Ovary (tissue), 9 donors: Measurements from ENCODE around the gene MAMDC4. TPM values are rescaled to one million over a fixed set of nuclear protein-coding genes. Genes with fewer than 3 reads are reported as not detected.

Experiments used
- DNase-seq, 5 donors: peaks; one replicate each; pipeline ENCODE4 v3.0.0-alpha.2; 2019 to 2020
- H3K27ac ChIP-seq, 2 donors: fragments of 200-600 bp; one replicate each; pipeline versions ENCODE4 v1.5.1 to v1.8.0; 2019 to 2022
- H3K27me3 ChIP-seq: fragments of 200-600 bp; one replicate; pipeline ENCODE4 v1.8.0; 2022
- H3K36me3 ChIP-seq: fragments of 200-600 bp; sonication (generic); one replicate; pipeline ENCODE4 v1.5.1; 2019
- H3K4me1 ChIP-seq: one replicate; pipeline ENCODE4 v1.8.1; 2013; ENCODE audit warnings: mild to moderate bottlenecking, moderate library complexity; ENCODE audit not compliant: insufficient read depth
- H3K4me3 ChIP-seq: fragments of 200-600 bp; sonication (generic); one replicate; pipeline ENCODE4 v1.5.1; 2017
- H3K9me3 ChIP-seq, 2 donors: fragments of 200-600 bp in 1 of 2; sonication (generic) in 1 of 2; one replicate each; pipeline versions ENCODE4 v1.5.1 to v1.8.1; 2013 to 2019; ENCODE audit warnings: mild to moderate bottlenecking in 1 of 2, moderate library complexity in 1 of 2
- CTCF ChIP-seq, 3 donors: fragments of 450-650 bp in 2 of 3; fragments of 200-600 bp in 1 of 3; IDR thresholded peaks; one replicate each; pipeline versions ENCODE4 v1.5.1 to v1.8.0; 2016 to 2022; ENCODE audit warnings: antibody characterized with exemption in 3 of 3, mild to moderate bottlenecking in 1 of 3
- EP300 ChIP-seq: sonication (generic); formaldehyde crosslinking; IDR thresholded peaks from one replicate; pipeline ENCODE4 v1.6.1; 2017; ENCODE audit warnings: antibody characterized with exemption
- POLR2A ChIP-seq: fragments of 450-650 bp; IDR thresholded peaks from one replicate; pipeline ENCODE4 v1.6.1; 2017; ENCODE audit warnings: antibody characterized with exemption, mild to moderate bottlenecking, moderate library complexity
- WGBS, 3 donors: extraction: QIAGEN DNeasy Blood & Tissue Kit in 1 of 3; methylation state at CpG; one replicate each; pipeline versions ENCODE4 v1.1.5 to v1.1.7; 2013 to 2017; 5-methylcytosine and 5-hydroxymethylcytosine counted together
- intact Hi-C, 4 donors: fragments of 100-400 bp; cut with DNase I; formaldehyde crosslinking; loops; one replicate each; pipeline versions ENCODE4 v1.11.0 to v1.15.1; 2022 to 2023
- polyA plus RNA-seq, 2 donors: library from polyadenylated mRNA; stranded (reverse); fragments of 200-250 nt in 1 of 2; fragments of 350-450 nt in 1 of 2; fragmentation: Illumina TruSeq in 1 of 2; extraction: RNeasy Lipid Tissue Mini Kit (QIAGEN cat#74804) in 1 of 2; gene quantifications; one replicate each; pipeline ENCODE4 v1.2.3, GENCODE V29; 2013 to 2014
- total RNA-seq, 7 donors: library from RNA; depleted of rRNA in 2 of 7; stranded (reverse); fragments of >200 nt in 2 of 7; fragmentation: NEBNext Ultra II Directional in 3 of 7; extraction: Animal tissue kit (Norgen Biotek cat#: 25700) in 3 of 7; gene quantifications; one replicate each; pipeline versions ENCODE4 v1.1.0 to v1.2.4, GENCODE V29; 2016 to 2023
- donor health status: DM: no; HTN: no; CAD: no; lungs with moderate emphysema.
- donor health status: DM: no; HTN: no; CAD: no.
- donor health status: Bipolar disorder and iron deficiency.
- donor health status: DM: yes; HTN: yes; CAD: no.
- donor health status: DM: no; HTN: no; CAD: no.
- donor health status: DM: yes; HTN: yes; CAD: no.

MAMDC4 gene
- total and polyA plus RNA-seq, 9 donors, result 0.15 to 31.4 (median 2.5) TPM

DNA sequence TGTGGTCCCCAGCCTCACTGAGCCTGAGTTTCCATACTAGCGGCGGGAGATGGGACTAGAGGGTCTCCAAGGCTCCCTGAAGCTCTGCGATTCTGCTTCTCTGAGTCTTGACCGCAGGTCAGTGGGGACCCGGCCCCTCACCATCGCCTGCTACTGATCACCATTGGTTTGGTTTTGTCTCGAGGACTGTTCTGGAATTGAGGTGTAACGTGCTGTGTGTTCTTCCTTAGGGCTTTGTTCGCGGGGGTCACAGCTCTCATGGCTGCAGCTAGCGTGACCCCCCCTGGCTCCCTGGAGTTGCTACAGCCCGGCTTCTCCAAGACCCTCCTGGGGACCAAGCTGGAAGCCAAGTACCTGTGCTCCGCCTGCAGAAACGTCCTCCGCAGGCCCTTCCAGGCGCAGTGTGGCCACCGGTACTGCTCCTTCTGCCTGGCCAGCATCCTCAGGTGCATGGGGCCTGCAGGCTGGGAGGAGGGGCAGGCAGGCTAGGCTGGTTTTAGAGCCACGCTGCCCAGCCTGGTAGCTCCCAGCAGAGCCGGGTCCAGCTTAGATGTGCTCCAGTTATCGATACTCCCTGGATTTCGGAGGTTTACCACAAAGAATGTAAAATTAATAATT lies 46.4 kb downstream of the MAMDC4 start:
- Histone ChIP-seq H3K9me3 (no peaks in the 10 kb centered on the region), H3K36me3 (no peaks in the 10 kb centered on the region), H3K4me3 (no peak overlapping the region), H3K27ac (no peak overlapping the region), H3K27me3 (no peaks in the 10 kb centered on the region), H3K4me1 (peaks cover 4% of the 10 kb centered on the region)
- DNase-seq, result no peak
- no peak for TF ChIP-seq POLR2A
- no peak for TF ChIP-seq EP300
- TF ChIP-seq CTCF (IDR thresholded peaks at IDR 0.05), result no peak
- WGBS, 3 donors, result 89 to 91% (median 89%) methylated on average over 20 to 21 of the region's 21 CpGs
- intact Hi-C loops, result loop anchor here in 1 of 4 donors (5.0 kb wide), 1 partner anchor 34 kb away; no protein-coding TSS in a partner anchor

DNA sequence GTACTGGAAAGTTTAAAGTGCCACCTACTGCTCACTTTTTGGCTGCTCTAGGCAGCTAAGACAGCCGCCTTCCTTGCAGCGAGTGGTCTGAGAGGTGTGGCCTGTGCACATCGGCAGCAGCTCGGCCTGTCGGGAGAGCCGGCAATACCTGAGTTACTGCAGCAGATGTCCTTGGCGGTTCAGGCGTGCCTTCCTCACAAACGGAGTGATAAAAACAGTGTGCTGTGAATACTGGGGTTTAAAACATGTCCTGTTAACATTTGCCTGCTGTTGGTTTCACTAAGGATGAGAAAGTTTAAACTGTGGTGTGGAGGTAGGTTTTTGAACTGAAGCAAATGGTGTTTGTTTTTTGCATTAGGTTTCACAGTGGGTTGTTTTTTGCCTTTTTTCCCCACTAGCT lies 47.0 kb downstream of the MAMDC4 start:
- Histone ChIP-seq H3K4me3 (no peak overlapping the region), H3K4me1 (peaks cover 4% of the 10 kb centered on the region), H3K9me3 (no peaks in the 10 kb centered on the region), H3K27ac (no peak overlapping the region), H3K27me3 (no peaks in the 10 kb centered on the region), H3K36me3 (no peaks in the 10 kb centered on the region)
- intact Hi-C loops, result loop anchor here in 1 of 4 donors (5.0 kb wide), 1 partner anchor 33 kb away; no protein-coding TSS in a partner anchor
- TF ChIP-seq POLR2A, result no peak
- TF ChIP-seq CTCF (IDR thresholded peaks at IDR 0.05), result no peak
- no peak for TF ChIP-seq EP300
- 18 to 29% (median 24%) methylated on average over 9 of the region's 9 CpGs for WGBS, 3 donors
- DNase-seq, result no peak

DNA sequence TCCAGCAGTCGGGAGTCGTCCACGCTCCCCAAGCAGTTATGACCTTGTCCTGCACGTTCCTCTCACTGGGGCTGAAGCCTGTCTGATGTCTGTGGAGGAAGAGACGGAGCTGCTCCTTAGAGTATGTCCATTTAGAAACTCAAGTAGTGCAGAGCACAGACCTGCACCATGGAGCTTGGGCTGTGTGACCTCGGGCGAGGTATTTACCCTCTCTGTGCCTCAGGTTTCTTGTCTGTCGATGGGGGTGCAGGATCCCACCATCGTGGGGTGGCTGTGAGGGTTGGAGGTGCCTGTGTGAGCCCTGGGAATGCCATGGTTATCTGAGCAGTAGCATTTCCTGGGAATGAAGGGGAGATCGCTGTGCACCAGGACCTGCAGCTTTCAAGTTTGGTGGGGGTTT lies 48.4 kb downstream of the MAMDC4 start:
- Histone ChIP-seq H3K27me3 (no peaks in the 10 kb centered on the region), H3K4me3 (no peak overlapping the region), H3K36me3 (no peaks in the 10 kb centered on the region), H3K27ac (no peak overlapping the region), H3K9me3 (no peaks in the 10 kb centered on the region), H3K4me1 (peaks cover 4% of the 10 kb centered on the region)
- no peak for DNase-seq
- TF ChIP-seq POLR2A, result no peak
- no peak for TF ChIP-seq EP300
- TF ChIP-seq CTCF (IDR thresholded peaks at IDR 0.05), result no peak
- 91 to 97% (median 92%) methylated on average over 10 of the region's 10 CpGs for WGBS, 3 donors
- intact Hi-C loops, result no loop called here

DNA sequence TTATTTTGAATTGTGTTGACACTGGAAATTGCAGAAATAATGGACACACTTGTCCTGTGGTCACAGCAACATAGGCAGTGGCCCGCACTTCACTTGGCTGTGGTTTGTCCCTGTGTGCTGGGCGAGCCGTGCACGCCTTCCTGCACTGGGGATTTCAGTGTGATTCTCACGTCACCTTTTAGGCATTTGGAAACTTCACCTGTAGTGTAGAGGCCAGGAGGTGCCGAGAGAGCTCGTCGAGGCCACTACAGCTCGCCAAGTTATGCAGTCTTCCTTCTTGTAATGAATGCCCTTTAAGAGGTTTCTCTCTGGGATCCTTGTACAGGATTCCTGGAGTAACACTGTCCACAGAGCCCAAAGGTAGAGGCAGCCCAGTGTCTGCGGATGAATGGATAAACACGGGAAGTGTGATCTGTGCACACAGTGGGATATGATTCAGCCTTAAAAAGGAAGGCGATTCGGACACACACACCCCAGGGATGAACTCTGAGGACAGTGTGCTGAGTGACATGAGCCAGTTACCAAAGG lies 48.9 kb downstream of the MAMDC4 start:
- no peak for DNase-seq
- intact Hi-C loops, result no loop called here
- TF ChIP-seq CTCF (IDR thresholded peaks at IDR 0.05), result no peak
- no peak for TF ChIP-seq EP300
- TF ChIP-seq POLR2A, result no peak
- Histone ChIP-seq H3K27me3 (no peaks in the 10 kb centered on the region), H3K4me3 (no peak overlapping the region), H3K27ac (no peak overlapping the region), H3K9me3 (no peaks in the 10 kb centered on the region), H3K36me3 (no peaks in the 10 kb centered on the region), H3K4me1 (peaks cover 4% of the 10 kb centered on the region)
- WGBS, 3 donors, result 88 to 91% (median 88%) methylated on average over 13 of the region's 13 CpGs
